MM.1S (cell line): ENCODE data around the gene APBB2.
A peak's percentile ranks its signal among the peaks of the same experiment; 100 is the strongest.

Experiments
- DNase-seq: peaks from one replicate; pipeline ENCODE4 v3.0.0-alpha.2; 2015
- H2AFZ ChIP-seq: fragments of 300-600 bp; sonication (generic); 2 replicates; pipeline ENCODE4 v1.6.0; 2016; ENCODE audit warnings: antibody characterized with exemption, low read length
- H3F3A ChIP-seq: fragments of 300-600 bp; sonication (generic); 2 replicates; pipeline ENCODE4 v1.6.1; 2016; ENCODE audit warnings: mild to moderate bottlenecking, antibody characterized with exemption, low read length, moderate library complexity, mixed read lengths; ENCODE audit not compliant: insufficient read depth
- H3K27ac ChIP-seq: fragments of 300-600 bp; sonication (generic); 2 replicates; pipeline ENCODE4 v1.5.1; 2016; ENCODE audit warnings: mild to moderate bottlenecking, low read length
- H3K27me3 ChIP-seq: fragments of 300-600 bp; sonication (generic); replicated peaks from 2 replicates; pipeline ENCODE4 v1.6.0; 2016; ENCODE audit warnings: low read length; ENCODE audit not compliant: insufficient read depth
- H3K36me3 ChIP-seq: fragments of 300-600 bp; sonication (generic); replicated peaks from 2 replicates; pipeline ENCODE4 v1.6.1; 2016; ENCODE audit warnings: mild to moderate bottlenecking, low read length, mixed read lengths; ENCODE audit not compliant: insufficient read depth
- H3K4me1 ChIP-seq: fragments of 300-600 bp; sonication (generic); 2 replicates; pipeline ENCODE4 v1.6.1; 2016; ENCODE audit warnings: low read length, mixed read lengths
- H3K4me2 ChIP-seq: fragments of 300-600 bp; sonication (generic); 2 replicates; pipeline ENCODE4 v1.6.0; 2016; ENCODE audit warnings: low read depth, low read length
- H3K4me3 ChIP-seq: fragments of 300-600 bp; sonication (generic); 2 replicates; pipeline ENCODE4 v1.5.1; 2016; ENCODE audit warnings: low read length, mixed read lengths
- H3K79me2 ChIP-seq: fragments of 300-600 bp; sonication (generic); 2 replicates; pipeline ENCODE4 v1.6.1; 2016; ENCODE audit warnings: mixed run types, low read length, mixed read lengths
- H3K9ac ChIP-seq: fragments of 300-600 bp; sonication (generic); 2 replicates; pipeline ENCODE4 v1.6.1; 2016; ENCODE audit warnings: low read length, mixed read lengths
- H3K9me2 ChIP-seq: fragments of 300-600 bp; sonication (generic); replicated peaks from 2 replicates; pipeline ENCODE4 v1.6.1; 2016; ENCODE audit warnings: mild to moderate bottlenecking, low read length, mixed read lengths; ENCODE audit not compliant: insufficient read depth
- H3K9me3 ChIP-seq: fragments of 300-600 bp; sonication (generic); replicated peaks from 2 replicates; pipeline ENCODE4 v1.6.1; 2016; ENCODE audit warnings: mild to moderate bottlenecking, low read length, mixed read lengths; ENCODE audit not compliant: insufficient read depth
- H4K20me1 ChIP-seq: fragments of 300-600 bp; sonication (generic); 2 replicates; pipeline ENCODE4 v1.6.1; 2016; ENCODE audit warnings: mild to moderate bottlenecking, low read length, moderate library complexity, mixed read lengths; ENCODE audit not compliant: insufficient read depth
- CTCF ChIP-seq: fragments of 300-600 bp; sonication (generic); IDR thresholded peaks from 2 replicates; pipeline ENCODE4 v1.5.1; 2016; ENCODE audit warnings: antibody characterized with exemption, low read length, mixed read lengths
- EZH2 ChIP-seq: fragments of 300-600 bp; sonication (generic); optimal IDR thresholded peaks from 2 replicates; pipeline ENCODE3; 2017; ENCODE audit warnings: low read depth, mild to moderate bottlenecking, antibody characterized with exemption, low read length, mixed read lengths
- EZH2phosphoT487 ChIP-seq: fragments of 300-600 bp; sonication (generic); IDR thresholded peaks from 2 replicates; pipeline ENCODE4 v1.6.1; 2018; ENCODE audit warnings: antibody characterized with exemption, low read length

Gene APBB2

GRCh38 chr4:41213625-41214135, 662 bp downstream of the APBB2 start:
- Histone ChIP-seq H3K9me3 (no peaks in the 10 kb centered on the region), H3K9ac (peak overlapping the region; percentile 48; the same call in 1 of the 2 replicates), H3K27me3 (0 out of 2 replicates have a peak, but pooled peaks cover 5% of the 10 kb centered on the region), H3K4me2 (peak overlapping the region; percentile 89), H3K9me2 (no peaks in the 10 kb centered on the region), H2AFZ (peak overlapping the region; percentile 96), H3K27ac (no peak overlapping the region), H3K4me3 (peak overlapping the region; percentile 88), H3F3A (peaks cover 8% of the 10 kb centered on the region), H3K79me2 (no peaks in the 10 kb centered on the region), H3K4me1 (0 out of 2 replicates have a peak, but pooled peaks cover 5% of the 10 kb centered on the region), H4K20me1 (no peaks in the 10 kb centered on the region), H3K36me3 (no peaks in the 10 kb centered on the region)
- TF ChIP-seq EZH2phosphoT487: no peak
- TF ChIP-seq EZH2: no peak
- TF ChIP-seq CTCF: no peak
- no peak for DNase-seq

- Histone ChIP-seq H3K27me3 (0 out of 2 replicates have a peak, but pooled peaks cover 5% of the 10 kb centered on the region), H3K9ac (no peak overlapping the region), H3K4me1 (0 out of 2 replicates have a peak, but pooled peaks cover 5% of the 10 kb centered on the region), H3K9me2 (no peaks in the 10 kb centered on the region), H3K4me3 (no peak overlapping the region), H3K9me3 (no peaks in the 10 kb centered on the region), H3F3A (peaks cover 8% of the 10 kb centered on the region), H4K20me1 (no peaks in the 10 kb centered on the region), H3K36me3 (no peaks in the 10 kb centered on the region), H3K79me2 (no peaks in the 10 kb centered on the region), H3K4me2 (no peak overlapping the region), H2AFZ (no peak overlapping the region), H3K27ac (no peak overlapping the region)
- TF ChIP-seq CTCF (peak; percentile 30), EZH2 (no peak), EZH2phosphoT487 (no peak)
- DNase-seq: no peak
These were observed 1.6 kb downstream of the APBB2 start for GRCh38 chr4:41212616-41213203.

DNA sequence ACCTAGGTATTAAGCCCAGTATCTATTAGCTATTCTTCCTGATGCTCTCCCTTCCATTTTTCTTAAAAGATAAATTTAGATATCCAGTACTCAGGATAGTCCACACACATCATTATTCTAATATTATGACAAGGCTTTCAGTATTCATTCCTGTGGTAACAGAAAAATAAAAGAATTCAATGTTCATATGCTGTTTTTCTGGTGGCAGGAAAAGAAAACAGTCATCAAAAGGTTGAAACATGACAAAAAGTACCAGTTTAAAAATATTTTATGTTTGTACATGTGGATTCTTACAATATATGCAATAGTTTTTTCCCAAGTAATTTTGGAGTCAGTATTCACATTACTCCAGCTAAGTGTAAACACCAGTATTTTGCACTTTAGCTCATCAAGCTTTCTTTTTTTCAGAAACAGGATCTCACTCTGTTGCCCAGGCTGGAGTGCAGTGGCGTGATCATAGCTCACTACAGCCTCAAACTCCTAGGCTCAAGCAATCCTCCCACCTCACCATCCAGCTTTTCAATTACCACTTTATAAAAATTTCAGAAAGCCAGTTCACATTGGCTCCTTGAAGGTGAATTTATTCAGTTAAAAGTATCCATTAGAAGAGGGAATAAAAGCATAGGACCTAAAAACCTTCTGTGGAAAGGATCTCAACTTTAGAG, 2.3 kb downstream of the APBB2 start:
- Histone ChIP-seq H2AFZ (no peak overlapping the region), H3K36me3 (no peaks in the 10 kb centered on the region), H3K79me2 (no peaks in the 10 kb centered on the region), H3K9ac (no peak overlapping the region), H3K4me2 (no peak overlapping the region), H3K9me3 (no peaks in the 10 kb centered on the region), H3K9me2 (no peaks in the 10 kb centered on the region), H3K27ac (no peak overlapping the region), H3K27me3 (0 out of 2 replicates have a peak, but pooled peaks cover 5% of the 10 kb centered on the region), H3K4me3 (no peak overlapping the region), H3F3A (peaks cover 8% of the 10 kb centered on the region), H3K4me1 (0 out of 2 replicates have a peak, but pooled peaks cover 5% of the 10 kb centered on the region), H4K20me1 (no peaks in the 10 kb centered on the region)
- TF ChIP-seq CTCF (no peak), EZH2phosphoT487 (no peak), EZH2 (no peak)
- DNase-seq: no peak
